ENCODE data around the gene PRH2. TPM values are rescaled to one million over a fixed set of nuclear protein-coding genes. Genes with fewer than 3 reads are reported as not detected.

Gene PRH2
- total and polyA plus RNA-seq, 2 of the 8 experiments (the other 6 are each of a cell fraction or from before 2014, with no cell fraction given): not detected

DNA sequence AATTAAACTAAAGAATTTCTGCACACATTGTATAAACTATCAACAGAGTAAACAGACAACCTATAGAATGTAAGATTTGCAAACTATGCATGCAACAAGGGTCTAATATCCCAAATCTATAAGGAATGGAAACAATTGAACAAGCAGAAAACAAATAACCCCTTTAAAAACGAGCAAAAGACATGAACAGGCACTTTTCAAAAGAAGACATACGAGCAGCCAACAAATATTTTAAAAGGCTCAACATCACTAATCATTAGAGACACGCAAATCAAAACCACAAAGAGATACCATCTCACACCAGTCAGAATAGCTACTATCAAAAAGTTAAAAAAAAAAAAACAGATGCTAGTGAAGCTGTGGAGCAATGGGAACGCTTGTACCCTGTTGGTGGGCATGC lies 24.4 kb upstream of the PRH2 start (continued):
- TF ChIP-seq, protein P1, sequence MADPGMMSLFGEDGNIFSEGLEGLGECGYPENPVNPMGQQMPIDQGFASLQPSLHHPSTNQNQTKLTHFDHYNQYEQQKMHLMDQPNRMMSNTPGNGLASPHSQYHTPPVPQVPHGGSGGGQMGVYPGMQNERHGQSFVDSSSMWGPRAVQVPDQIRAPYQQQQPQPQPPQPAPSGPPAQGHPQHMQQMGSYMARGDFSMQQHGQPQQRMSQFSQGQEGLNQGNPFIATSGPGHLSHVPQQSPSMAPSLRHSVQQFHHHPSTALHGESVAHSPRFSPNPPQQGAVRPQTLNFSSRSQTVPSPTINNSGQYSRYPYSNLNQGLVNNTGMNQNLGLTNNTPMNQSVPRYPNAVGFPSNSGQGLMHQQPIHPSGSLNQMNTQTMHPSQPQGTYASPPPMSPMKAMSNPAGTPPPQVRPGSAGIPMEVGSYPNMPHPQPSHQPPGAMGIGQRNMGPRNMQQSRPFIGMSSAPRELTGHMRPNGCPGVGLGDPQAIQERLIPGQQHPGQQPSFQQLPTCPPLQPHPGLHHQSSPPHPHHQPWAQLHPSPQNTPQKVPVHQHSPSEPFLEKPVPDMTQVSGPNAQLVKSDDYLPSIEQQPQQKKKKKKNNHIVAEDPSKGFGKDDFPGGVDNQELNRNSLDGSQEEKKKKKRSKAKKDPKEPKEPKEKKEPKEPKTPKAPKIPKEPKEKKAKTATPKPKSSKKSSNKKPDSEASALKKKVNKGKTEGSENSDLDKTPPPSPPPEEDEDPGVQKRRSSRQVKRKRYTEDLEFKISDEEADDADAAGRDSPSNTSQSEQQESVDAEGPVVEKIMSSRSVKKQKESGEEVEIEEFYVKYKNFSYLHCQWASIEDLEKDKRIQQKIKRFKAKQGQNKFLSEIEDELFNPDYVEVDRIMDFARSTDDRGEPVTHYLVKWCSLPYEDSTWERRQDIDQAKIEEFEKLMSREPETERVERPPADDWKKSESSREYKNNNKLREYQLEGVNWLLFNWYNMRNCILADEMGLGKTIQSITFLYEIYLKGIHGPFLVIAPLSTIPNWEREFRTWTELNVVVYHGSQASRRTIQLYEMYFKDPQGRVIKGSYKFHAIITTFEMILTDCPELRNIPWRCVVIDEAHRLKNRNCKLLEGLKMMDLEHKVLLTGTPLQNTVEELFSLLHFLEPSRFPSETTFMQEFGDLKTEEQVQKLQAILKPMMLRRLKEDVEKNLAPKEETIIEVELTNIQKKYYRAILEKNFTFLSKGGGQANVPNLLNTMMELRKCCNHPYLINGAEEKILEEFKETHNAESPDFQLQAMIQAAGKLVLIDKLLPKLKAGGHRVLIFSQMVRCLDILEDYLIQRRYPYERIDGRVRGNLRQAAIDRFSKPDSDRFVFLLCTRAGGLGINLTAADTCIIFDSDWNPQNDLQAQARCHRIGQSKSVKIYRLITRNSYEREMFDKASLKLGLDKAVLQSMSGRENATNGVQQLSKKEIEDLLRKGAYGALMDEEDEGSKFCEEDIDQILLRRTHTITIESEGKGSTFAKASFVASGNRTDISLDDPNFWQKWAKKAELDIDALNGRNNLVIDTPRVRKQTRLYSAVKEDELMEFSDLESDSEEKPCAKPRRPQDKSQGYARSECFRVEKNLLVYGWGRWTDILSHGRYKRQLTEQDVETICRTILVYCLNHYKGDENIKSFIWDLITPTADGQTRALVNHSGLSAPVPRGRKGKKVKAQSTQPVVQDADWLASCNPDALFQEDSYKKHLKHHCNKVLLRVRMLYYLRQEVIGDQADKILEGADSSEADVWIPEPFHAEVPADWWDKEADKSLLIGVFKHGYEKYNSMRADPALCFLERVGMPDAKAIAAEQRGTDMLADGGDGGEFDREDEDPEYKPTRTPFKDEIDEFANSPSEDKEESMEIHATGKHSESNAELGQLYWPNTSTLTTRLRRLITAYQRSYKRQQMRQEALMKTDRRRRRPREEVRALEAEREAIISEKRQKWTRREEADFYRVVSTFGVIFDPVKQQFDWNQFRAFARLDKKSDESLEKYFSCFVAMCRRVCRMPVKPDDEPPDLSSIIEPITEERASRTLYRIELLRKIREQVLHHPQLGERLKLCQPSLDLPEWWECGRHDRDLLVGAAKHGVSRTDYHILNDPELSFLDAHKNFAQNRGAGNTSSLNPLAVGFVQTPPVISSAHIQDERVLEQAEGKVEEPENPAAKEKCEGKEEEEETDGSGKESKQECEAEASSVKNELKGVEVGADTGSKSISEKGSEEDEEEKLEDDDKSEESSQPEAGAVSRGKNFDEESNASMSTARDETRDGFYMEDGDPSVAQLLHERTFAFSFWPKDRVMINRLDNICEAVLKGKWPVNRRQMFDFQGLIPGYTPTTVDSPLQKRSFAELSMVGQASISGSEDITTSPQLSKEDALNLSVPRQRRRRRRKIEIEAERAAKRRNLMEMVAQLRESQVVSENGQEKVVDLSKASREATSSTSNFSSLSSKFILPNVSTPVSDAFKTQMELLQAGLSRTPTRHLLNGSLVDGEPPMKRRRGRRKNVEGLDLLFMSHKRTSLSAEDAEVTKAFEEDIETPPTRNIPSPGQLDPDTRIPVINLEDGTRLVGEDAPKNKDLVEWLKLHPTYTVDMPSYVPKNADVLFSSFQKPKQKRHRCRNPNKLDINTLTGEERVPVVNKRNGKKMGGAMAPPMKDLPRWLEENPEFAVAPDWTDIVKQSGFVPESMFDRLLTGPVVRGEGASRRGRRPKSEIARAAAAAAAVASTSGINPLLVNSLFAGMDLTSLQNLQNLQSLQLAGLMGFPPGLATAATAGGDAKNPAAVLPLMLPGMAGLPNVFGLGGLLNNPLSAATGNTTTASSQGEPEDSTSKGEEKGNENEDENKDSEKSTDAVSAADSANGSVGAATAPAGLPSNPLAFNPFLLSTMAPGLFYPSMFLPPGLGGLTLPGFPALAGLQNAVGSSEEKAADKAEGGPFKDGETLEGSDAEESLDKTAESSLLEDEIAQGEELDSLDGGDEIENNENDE (IDR thresholded peaks at IDR 0.05; ENCODE audit: insufficient replicate concordance, low read length): no peak
- no peak for TF ChIP-seq SP4 (IDR thresholded peaks at IDR 0.05; ENCODE audit: low read length)
- TF ChIP-seq CBX5 (IDR thresholded peaks at IDR 0.05; ENCODE audit: low read depth, low read length): no peak
- TF ChIP-seq, protein P2, sequence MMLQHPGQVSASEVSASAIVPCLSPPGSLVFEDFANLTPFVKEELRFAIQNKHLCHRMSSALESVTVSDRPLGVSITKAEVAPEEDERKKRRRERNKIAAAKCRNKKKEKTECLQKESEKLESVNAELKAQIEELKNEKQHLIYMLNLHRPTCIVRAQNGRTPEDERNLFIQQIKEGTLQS (IDR thresholded peaks at IDR 0.05; ENCODE audit: insufficient read depth, low read depth, low read length): no peak
- no peak for TF ChIP-seq SP1 (IDR thresholded peaks at IDR 0.05; ENCODE audit: low read depth, low read length)
- TF ChIP-seq NANOG (IDR thresholded peaks at IDR 0.05; ENCODE audit: insufficient read depth, low read depth, low read length, poor library complexity, severe bottlenecking): no peak
- TF ChIP-seq BACH1 (IDR thresholded peaks at IDR 0.05; ENCODE audit: low read length): no peak
- TF ChIP-seq SUZ12 (IDR thresholded peaks at IDR 0.05; ENCODE audit: low read length): no peak
- TF ChIP-seq PHF8 (conservative IDR thresholded peaks at IDR 0.05; ENCODE audit: low read depth, low read length): no peak
- TF ChIP-seq BCL11A (IDR thresholded peaks at IDR 0.05; ENCODE audit: low read depth in 2 of 2, low read length in 2 of 2): no peak
- no peak for TF ChIP-seq POLR2A (IDR thresholded peaks at IDR 0.05; ENCODE audit: control extremely low read depth in 1 of 2, low read depth in 2 of 2, low read length in 2 of 2)
- no peak for TF ChIP-seq TCF12 (IDR thresholded peaks at IDR 0.05; ENCODE audit: low read depth, low read length)
- no peak for TF ChIP-seq BRCA1 (IDR thresholded peaks at IDR 0.05; ENCODE audit: low read depth, low read length)
